Stimulated activated CD4-positive, alpha-beta T cell treated with anti-CD3 and anti-CD28 coated beads, Interleukin-12 subunit alpha, Interleukin-12 subunit beta, amount 100 ng/mL, for 48 hours (primary cell): ENCODE measurements around the gene DOCK4.

ENCODE experiments used
- DNase-seq, 3 donors: peaks; one replicate each; pipeline ENCODE4 v3.0.0-alpha.2; 2020; ENCODE audit warnings: low read depth in 2 of 3, low spot score in 1 of 3

DOCK4 gene

DNA sequence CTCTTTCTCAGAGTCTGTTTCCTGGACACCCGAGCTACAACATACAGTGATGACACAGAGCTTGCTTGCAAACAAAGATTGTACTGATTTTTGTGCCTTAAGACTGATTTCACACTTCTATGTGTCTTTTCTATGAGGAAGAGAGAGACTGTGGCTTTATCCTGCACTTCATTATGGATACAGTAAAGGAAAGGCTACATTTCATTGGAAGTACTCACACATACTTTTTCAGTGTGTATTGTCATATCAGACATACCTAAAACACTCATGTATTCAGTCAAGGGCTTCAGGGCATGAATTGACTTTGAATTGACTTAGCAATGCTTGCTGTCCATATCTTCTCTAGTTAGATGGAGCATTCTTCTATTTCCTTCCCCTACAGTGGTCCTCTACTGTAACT lies 508.4 kb downstream of the DOCK4 start:
- DNase-seq, result no peak

- DNase-seq, result no peak
Observed at GRCh38 chr7:111694376-111694775, 511.8 kb downstream of the DOCK4 start.

DNA sequence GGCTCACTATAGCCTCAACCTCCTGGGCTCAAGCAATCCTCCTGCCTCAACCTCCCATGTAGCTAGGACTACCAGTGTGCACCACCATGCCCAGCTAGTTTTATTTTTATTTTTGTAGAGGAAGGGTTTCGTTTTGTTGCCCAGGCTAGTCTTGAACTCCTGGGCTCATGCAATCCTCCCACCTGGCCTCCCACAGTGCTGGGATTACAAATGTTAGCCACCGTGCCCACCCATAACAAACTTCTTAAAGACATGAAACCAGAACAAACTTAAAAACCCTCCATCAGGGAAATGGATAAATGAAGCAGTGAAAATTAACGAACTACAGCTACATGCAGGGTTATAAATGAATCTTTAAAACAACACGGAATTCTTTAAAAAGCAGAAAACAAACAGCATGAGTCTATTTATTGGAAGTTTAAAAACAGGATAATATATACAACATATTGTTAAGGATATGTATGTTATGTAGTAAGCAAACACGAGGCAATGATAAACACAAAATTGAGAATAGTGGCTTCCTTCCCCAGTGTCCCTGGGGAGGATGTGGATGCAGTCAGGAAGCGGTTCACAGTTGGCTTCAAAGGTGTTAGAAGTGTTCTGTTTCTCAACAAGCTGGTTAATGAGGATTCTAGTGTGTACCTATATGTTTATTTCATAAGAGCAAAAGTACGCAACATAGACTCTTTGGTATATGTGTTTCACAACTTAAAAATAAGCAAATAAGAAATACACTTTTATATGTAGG lies 515.7 kb downstream of the DOCK4 start:
- DNase-seq, result no peak

DNA sequence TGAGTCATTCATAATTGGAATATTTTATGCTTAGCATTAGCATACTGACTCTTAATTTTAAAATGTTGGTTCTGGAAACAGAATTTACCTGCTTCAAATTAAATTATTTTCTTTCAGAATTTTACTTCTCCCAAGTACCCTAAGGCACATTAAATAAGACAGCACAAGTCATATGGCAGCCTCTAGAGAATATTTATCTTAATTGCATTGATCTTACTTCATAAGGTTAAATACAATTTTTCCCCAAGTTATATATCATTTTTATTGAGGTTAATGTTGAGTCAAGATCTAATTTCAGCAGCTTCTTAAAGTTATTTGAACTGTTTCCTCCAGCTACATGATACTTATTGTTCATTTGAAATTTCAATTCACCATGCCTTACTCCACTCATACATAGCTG lies 520.9 kb downstream of the DOCK4 start:
- no peak for DNase-seq

DNA sequence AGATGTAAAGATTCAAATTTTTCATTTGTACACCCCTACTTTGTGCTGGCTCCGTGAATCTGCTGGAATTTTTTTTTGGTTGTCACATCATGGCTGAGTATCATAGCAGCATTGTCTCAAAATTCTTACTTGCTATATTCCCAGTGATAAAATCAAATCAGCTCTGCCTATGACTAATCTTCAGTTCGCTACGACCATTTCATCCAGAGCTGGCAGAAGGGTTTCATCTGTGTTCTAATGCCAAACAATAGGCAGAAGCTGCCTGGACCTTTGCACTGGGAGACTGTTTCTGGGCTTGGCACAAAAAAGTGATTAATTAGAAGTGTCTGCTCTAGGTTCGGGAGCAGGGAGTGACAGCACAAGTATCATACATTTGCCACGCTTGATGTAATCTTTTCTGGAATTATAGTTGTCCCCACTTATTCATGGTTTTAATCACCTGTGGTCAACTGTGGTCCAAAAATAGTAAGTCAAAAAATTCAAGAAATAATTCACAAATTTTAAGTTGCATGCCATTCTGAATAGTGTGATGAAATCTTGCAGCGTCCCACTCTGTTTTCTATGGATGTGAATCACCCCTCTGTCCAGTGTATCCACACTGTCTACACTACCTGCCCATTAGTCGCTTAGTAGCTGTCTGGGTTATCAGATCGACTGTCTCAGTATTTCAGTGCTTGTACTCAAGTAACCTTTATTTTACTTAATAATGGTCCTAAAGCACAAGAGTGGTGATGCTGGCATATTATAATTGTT lies 523.4 kb downstream of the DOCK4 start:
- no peak for DNase-seq

DNA sequence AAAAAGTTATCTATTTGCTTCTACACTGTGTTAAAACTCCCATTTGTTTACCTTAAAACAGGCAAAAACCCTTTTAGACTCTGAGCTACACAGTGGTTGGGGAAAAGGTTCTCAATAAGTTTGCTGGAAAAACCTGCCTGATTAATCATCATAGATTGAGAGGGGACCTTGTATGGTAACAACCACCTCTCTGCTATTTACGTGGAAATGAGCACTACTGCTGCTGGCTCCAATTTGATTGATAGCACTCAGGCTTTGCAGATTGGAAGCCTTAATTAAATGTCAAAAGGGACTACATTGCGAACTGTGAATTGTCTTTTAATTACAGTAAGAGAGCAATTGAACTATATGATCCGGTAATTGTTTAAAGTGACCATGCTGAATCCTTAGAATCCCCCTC lies 525.0 kb downstream of the DOCK4 start:
- DNase-seq, result no peak

- DNase-seq, result no peak
Observed at GRCh38 chr7:111678986-111679385, 527.2 kb downstream of the DOCK4 start.

DNA sequence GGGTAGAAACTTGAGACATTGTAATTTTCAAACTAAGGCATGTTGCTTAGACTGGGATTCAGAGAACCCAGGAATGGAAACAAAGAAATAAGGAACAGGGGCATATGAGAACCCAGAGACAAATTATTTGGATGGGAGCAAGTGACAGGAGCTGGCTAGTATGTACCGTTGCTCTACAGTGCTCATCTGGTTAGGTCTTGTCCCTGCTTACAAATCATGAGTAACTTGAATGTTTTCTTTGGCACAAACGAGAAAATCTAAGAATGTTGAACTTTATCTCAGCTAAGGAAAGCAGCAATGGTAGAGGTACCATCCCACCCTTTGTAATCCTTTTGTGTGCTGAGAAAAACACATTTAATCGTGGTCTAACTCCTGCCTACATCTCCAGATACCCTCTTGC lies 527.9 kb downstream of the DOCK4 start:
- no peak for DNase-seq

GRCh38 chr7:111677848-111678247 lies 528.4 kb downstream of the DOCK4 start:
- no peak for DNase-seq

- DNase-seq, result no peak
Observed at GRCh38 chr7:111676811-111677210, 529.4 kb downstream of the DOCK4 start.
